HCT116 (cell line): Measurements from ENCODE around the gene PRR14L.

Experiments
- ATF3 ChIP-seq: IDR thresholded peaks from 2 replicates; pipeline ENCODE4 v1.6.1; 2012
- CTCF ChIP-seq, 3 experiments: fragments of 200-600 bp in 1 of 3; sonication (generic) in 1 of 3; IDR thresholded peaks in 2 of 3; conservative IDR thresholded peaks in 1 of 3; 2 replicates each; pipeline ENCODE4 v1.5.1; 2012 to 2017; ENCODE audit warnings: low read depth in 2 of 3, low read length in 2 of 3, antibody characterized with exemption in 1 of 3, borderline replicate concordance in 1 of 3, control low read depth in 1 of 3, mild to moderate bottlenecking in 1 of 3, mixed read lengths in 1 of 3, mixed run types in 1 of 3, moderate library complexity in 1 of 3; ENCODE audit not compliant: insufficient read depth in 1 of 3
- EZH2 ChIP-seq: fragments of 200-600 bp; sonication (generic); IDR thresholded peaks from 2 replicates; pipeline ENCODE4 v1.6.1; 2017; ENCODE audit warnings: antibody characterized with exemption, mixed run types
- EZH2phosphoT487 ChIP-seq: fragments of 200-600 bp; IDR thresholded peaks from 2 replicates; pipeline ENCODE4 v1.6.1; 2018; ENCODE audit warnings: antibody characterized with exemption, borderline replicate concordance
- FOSL1 ChIP-seq: IDR thresholded peaks from 2 replicates; pipeline ENCODE4 v1.6.1; 2012; ENCODE audit warnings: low read depth
- JUND ChIP-seq: IDR thresholded peaks from 2 replicates; pipeline ENCODE4 v1.6.1; 2012
- POLR2A ChIP-seq: IDR thresholded peaks from 2 replicates; pipeline ENCODE4 v1.7.0; 2011; ENCODE audit warnings: borderline replicate concordance; ENCODE audit not compliant: insufficient read depth, insufficient read length; ENCODE audit errors: extremely low read depth
- POLR2AphosphoS5 ChIP-seq: IDR thresholded peaks from 2 replicates; pipeline ENCODE4 v1.6.1; 2011; ENCODE audit warnings: mild to moderate bottlenecking, low read depth, low read length, moderate library complexity
- RAD21 ChIP-seq: IDR thresholded peaks from 2 replicates; pipeline ENCODE4 v1.6.1; 2012; ENCODE audit warnings: low read depth, mild to moderate bottlenecking
- SIN3A ChIP-seq: IDR thresholded peaks from 2 replicates; pipeline ENCODE4 v1.6.1; 2012; ENCODE audit warnings: low read depth
- YY1 ChIP-seq: IDR thresholded peaks from 2 replicates; pipeline ENCODE4 v1.6.1; 2011; ENCODE audit warnings: low read length, low read depth, moderate library complexity, mild to moderate bottlenecking; ENCODE audit not compliant: insufficient replicate concordance; ENCODE audit errors: extremely low read depth
- TF ChIP-seq, protein P1 (sequence below): IDR thresholded peaks from 2 replicates; pipeline ENCODE4 v1.6.1; 2012

DNA sequence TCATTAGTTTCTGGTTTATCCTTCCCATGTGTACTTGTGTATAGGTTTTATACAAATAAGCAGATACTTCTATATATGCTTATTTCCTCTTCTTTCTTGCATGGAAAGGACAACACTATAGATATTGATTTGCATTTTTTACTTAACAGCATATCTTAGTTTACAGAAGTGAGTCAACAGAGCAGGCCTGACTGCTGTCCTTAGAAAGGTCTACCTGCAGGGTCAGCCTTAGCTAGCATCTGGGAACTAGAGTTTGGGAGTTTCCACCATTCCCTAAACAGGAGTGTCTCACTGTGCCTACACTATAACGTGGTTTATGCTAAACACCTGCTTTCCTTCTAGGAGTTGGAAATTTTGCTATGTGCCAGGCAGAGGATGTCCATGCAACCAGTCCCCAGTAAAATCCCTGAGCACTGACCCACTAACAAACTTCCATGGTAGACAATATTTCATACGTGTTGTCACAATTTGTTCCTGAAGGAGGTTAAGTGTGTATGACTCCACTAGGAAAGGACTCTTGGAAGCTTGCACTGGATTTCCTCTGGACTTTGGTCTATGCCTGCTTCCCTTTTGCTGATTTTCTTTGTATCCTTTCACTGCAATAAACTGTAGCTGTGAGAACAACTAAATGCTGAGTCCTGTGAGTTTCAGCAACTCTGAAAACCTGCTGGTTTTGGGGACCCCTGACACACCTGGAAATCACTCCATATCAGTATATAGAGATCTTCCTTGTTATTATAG, 17.7 kb downstream of the PRR14L start:
- no peak for TF ChIP-seq JUND
- TF ChIP-seq CTCF (IDR thresholded peaks at IDR 0.05 in 2 of 3, conservative IDR thresholded peaks at IDR 0.05 in 1 of 3; ENCODE audit: borderline replicate concordance in 1 of 3, insufficient read depth in 1 of 3, low read depth in 2 of 3, low read length in 2 of 3): no peak
- TF ChIP-seq ATF3: no peak
- TF ChIP-seq, protein P1, sequence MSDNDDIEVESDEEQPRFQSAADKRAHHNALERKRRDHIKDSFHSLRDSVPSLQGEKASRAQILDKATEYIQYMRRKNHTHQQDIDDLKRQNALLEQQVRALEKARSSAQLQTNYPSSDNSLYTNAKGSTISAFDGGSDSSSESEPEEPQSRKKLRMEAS: no peak
- TF ChIP-seq EZH2: no peak
- TF ChIP-seq POLR2A: no peak
- no peak for TF ChIP-seq POLR2AphosphoS5
- no peak for TF ChIP-seq SIN3A
- no peak for TF ChIP-seq EZH2phosphoT487
- TF ChIP-seq RAD21: no peak
- no peak for TF ChIP-seq YY1
- TF ChIP-seq FOSL1: no peak
